ENCODE results near the gene COLEC12.

The COLEC12 gene

DNA sequence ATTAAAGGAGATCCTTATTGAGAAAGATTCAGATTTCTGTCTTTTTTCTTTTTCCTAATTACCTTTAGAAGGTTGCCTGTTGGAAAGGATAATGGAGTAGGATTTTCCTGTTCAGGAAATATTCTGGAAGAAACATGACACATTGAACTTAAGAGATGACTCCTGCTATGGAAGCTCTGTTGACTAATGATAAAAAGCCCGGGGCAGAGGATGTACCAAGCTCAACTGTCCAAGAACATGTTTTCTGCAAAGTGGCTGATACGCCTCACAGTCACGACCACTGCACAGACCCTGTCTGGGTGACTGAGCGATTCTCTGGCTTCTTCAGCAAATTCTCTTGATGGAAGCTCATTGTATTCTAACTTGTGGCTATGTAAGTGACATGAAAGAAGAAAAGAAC lies 146.5 kb downstream of the COLEC12 start:
- no peak for DNase-seq

GRCh38 chr18:352438-352837 lies 148.1 kb downstream of the COLEC12 start:
- no peak for DNase-seq

GRCh38 chr18:350953-351572 lies 149.4 kb downstream of the COLEC12 start:
- no peak for DNase-seq

- DNase-seq, result no peak
These were observed 153.9 kb downstream of the COLEC12 start for GRCh38 chr18:346600-346999.

GRCh38 chr18:341102-341501 lies 159.4 kb downstream of the COLEC12 start:
- DNase-seq, result no peak

GRCh38 chr18:340044-340443 lies 160.5 kb downstream of the COLEC12 start:
- no peak for DNase-seq

DNA sequence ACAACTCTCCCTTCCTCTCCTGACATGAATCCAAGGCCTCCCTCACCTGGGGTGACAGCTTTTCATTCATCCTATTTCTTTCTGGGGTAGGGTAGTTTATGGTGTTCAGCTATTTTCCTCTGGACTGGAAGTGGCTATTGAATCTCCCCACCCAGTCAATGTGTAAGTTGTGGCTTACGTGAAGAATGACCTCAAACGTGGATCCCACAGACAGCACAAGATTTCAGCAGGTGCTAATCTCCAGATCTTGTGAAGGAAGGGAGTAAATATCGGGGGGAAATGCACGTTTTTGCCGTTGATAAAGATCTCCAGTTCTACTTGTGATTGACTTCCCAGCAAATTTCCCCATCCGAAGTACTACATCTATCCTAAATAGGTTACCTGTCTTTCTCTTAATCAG lies 161.3 kb downstream of the COLEC12 start:
- no peak for DNase-seq

- no peak for DNase-seq
These were observed 163.8 kb downstream of the COLEC12 start for GRCh38 chr18:336713-337112.

DNA sequence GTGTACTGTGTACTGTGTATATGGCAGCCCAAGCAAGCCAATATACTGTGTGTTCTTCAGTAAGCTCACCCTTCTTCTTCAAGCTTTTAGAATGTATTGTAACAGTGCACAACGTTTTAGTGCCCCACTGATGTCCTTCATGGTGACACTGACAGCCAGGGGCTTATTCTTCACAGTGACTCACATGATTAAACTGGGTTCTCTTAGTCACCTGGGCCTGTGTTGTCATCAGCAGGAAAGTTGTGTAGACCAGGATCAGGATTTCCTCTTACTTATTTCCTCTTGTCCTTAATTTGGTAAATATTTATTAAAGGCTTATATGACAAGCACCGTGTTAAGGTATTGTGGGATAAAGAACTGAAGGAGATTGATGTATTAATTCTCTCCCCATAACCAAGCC lies 164.8 kb downstream of the COLEC12 start:
- DNase-seq, result no peak

GRCh38 chr18:334575-335132 lies 165.8 kb downstream of the COLEC12 start:
- DNase-seq, result no peak

- DNase-seq, result no peak
These were observed 167.6 kb downstream of the COLEC12 start for GRCh38 chr18:332721-333510.

DNA sequence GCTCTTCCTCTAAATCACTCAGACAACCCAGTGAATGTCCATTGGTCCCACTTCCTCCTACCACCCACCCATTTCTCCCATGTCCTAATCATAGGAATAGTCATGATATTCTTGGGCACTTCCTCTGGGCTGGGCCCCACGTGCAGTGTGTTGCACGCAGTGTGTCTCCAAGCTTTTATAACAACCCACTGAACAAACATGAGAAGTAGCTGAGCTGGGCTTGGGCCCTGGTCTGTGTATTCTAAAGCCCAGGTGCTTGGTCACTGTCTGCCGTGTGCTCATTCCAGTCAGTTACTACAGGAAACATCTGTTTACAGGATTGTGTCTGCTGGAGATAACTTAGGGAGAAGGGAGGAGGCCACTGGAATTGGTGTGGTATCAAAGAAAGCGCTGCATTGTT lies 168.5 kb downstream of the COLEC12 start:
- DNase-seq, result no peak

DNA sequence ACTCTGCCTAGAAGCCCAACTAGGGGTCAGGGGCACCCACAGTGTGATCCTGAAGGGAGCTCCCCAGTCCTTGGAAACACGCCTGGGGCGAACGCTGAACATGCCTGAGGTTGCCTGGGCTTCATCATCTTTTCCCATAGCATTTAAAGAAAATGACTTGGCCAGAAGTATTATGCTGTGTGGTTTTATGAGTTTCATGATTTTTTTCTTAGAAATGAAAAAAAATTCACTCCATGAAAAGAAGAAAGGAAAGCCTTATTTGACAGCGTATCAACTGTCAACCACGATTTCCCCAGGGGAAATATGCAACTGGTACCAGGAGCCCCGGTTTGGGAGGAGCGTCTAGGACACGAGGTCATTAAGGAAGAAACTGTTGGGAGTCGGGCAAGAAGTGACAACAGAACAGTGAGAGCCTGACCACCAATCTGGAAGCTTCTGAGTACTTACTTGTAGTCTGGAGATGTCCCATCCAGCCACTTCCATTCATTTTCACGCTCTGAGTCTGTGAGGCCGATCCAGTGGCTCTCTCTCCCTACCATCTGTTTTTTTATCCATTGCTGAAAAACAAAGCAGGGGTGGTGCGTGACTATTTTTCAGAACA lies 169.2 kb downstream of the COLEC12 start:
- DNase-seq, result no peak

DNA sequence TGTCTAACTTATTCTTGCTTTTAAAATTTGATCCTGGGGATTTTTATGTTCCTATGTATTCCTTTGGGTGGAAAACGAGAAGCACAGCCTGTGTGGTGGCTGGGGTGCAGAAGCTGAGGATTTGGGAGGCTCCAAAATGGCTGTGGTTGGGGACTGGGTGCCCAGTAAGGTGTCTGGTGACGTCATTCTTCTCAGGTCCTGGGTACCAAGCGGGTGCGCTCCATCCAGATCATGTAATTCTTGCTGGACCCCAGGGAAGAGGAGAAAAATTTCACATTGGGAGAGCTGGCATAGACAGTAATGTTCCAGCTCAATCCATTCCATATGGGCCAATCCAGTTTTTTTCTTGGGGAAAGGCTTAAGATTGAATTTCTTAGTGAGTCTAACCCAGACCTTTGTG lies 171.6 kb downstream of the COLEC12 start:
- no peak for DNase-seq

DNA sequence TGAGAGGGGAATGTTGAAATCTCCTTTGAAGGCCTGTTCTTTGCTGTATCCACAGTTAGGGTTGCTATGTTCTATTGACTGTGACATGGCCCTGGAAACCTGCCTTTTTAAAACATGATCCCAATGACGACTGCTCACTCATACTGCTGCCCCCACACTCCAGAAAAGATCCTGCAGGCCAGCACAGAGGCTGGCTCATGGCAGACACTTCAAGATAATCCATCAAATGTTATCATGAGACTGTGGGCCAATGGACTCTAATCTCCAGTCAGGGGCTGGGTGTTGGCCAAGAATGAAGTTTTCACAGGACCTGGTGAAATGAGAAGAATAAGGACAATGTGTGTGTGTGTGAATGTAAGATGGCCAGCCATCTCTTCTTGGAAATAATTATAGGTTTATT lies 173.7 kb downstream of the COLEC12 start:
- no peak for DNase-seq

DNA sequence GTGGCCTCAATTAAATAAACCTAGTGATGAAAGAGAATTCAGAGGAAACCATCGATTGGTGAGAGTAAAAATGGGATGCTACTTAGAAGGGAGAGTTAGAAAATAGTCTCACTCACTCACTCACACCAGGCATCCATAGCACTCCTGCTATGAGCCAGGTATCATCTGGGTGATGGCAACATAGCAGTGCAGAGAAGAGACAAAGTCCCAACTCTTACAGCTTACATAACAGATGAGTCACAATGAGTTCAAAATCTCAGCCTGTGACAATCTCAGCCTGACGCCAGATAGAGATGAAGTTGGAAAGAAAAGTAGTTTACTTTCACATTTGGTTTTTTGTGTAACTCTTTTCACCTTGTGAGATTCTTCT lies 177.3 kb downstream of the COLEC12 start:
- DNase-seq, result no peak

GRCh38 chr18:321865-322467 lies 178.5 kb downstream of the COLEC12 start:
- DNase-seq, result no peak

DNA sequence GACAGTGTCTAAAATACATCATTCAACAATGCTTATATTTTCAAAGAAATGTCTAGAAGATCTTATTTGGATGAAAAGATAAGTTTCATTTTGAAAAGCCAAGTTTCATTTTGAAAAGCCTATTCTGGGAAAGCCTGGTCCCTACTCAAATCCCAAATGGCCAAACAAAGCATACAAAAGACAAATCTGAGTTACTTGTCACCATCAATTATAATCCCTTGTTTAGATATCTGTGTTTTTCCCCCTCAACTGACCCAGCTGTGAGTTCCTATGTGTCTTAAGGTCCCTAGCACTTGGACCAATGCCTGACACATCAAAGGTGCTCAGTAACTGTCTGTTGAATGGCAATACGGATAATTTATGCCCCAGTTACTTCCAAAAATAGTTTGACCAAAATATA lies 180.3 kb downstream of the COLEC12 start:
- no peak for DNase-seq

GRCh38 chr18:319720-320119 lies 180.8 kb downstream of the COLEC12 start:
- no peak for DNase-seq

DNA sequence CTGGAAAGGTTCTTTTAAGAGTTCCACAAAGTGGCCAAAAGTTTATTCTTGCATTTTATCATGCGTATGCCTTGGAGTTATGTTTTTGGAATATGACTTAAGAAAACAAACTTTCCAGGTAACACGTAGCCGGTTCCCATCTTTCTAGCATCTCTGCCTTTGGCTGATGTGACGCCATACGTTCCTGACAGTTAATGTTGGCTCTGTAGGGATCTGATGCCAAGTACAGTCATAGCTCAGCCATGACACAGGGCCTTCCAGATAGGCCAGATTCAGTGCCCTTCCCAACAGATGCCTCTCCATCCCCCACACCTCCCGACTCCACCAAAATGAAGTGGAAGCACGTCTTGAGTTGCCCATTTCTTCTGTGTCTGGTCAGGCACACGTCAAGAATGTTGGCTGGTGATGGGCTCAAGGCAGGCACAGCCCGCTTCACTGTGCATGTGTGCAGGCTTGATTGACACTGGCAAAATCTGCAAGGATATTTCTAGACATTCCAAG lies 181.7 kb downstream of the COLEC12 start:
- DNase-seq, result no peak

DNA sequence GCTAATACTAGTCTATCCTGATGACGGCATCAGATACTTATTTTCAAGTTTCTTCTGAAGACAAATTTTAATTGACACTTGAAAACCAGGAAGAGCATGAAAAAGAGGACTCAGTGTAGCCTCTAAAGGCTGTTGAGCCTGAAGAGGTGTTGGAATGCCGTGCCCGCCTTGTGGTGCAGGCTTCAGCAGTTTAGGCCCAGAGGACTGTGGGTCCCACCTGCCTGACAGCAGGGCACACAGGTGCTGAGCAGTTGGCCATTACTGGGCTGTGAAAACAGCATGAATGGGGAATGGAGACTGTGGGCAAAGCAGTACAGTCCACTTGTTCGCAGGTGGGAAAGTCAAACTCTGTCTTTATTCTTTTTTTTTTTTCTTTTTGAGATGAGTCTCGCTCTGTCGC lies 182.9 kb downstream of the COLEC12 start:
- no peak for DNase-seq

DNA sequence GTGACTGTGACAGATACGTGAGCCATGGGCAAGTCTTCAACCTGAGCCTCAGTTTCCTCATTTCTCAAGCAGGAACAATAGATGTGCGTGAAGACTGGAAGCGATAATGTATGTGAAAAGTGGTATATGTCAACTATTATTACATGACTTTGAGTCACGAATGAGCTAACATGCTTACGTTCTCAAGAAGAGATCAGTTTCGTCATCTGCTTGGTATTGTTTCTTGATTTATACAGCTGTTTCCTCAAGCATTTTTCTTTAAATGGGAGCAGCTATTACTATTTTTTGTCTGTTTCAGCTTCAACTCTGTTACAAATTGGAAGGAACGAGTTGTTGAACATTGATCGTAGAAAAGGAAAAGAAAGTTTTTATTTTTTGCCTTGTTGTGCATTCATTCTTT lies 184.1 kb downstream of the COLEC12 start:
- DNase-seq, result no peak

GRCh38 chr18:313931-314330 lies 186.6 kb downstream of the COLEC12 start:
- no peak for DNase-seq

DNA sequence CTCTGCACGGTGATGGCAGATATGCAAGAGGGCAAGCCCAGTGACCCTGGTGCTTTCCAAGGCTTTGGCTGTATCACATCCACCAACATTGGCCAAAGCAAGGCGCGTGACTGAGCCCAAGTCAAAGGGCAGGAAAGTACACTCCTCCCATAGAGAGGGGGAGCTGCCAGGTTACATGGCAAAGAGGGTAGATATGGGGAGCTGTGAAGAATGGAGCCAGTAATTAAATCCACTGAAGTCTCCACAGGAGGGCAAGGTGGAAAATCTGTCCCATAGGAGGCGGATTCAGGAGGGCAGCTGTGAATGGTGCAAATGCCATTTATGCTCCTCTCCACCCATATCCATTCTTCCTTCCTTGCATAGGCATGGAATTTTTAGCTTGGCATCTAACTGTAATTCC lies 188.1 kb downstream of the COLEC12 start:
- no peak for DNase-seq

Measured in SHP77 treated with DMSO at 0.1 percent for 48 hours (cell line).